Measurements from ENCODE around the gene SPTLC1. TPM values are rescaled to one million over a fixed set of nuclear protein-coding genes. Genes with fewer than 3 reads are reported as not detected.

The SPTLC1 gene
- polyA plus RNA-seq, 1 donor = 104 TPM

DNA sequence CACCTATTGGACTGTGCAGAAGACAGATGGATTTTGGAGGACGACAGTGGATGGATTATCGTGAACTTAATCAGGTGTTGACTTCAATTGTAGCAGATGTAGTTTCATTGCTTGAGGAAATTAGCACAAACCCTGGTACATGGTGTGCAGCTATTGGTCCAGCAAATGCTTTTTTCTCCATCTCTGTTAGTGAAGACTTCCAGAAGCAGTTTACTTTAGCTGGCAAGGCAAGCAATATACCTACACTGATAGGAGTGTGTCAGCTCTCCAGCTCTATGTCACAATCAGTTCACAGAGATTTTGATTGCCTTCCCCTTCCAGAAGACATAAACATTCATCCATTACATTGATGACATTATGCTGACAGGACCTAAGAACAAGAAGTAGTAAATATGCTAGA lies 129.5 kb downstream of the SPTLC1 start:
- no peak for DNase-seq

Other genes with a start within 250 kb of the SPTLC1 start
- gene ROR2, start 165.2 kb downstream of the SPTLC1 start, polyA plus RNA-seq (ENCODE audit: insufficient read length) = 17.1 TPM
- 138 TPM for gene IARS1, start 178.3 kb upstream of the SPTLC1 start, polyA plus RNA-seq (ENCODE audit: insufficient read length)
- 60.7 TPM for gene NOL8, start 209.9 kb upstream of the SPTLC1 start, polyA plus RNA-seq (ENCODE audit: insufficient read length)
- gene CENPP, start 210.5 kb upstream of the SPTLC1 start, polyA plus RNA-seq (ENCODE audit: insufficient read length) = 8.8 TPM